ENCODE measurements around the gene ZSWIM7. TPM values are rescaled to one million over a fixed set of nuclear protein-coding genes. Genes with fewer than 3 reads are reported as not detected.
A peak's percentile ranks its signal among the peaks of the same experiment; 100 is the strongest.

ZSWIM7 gene
- polyA plus RNA-seq, 1 experiment, result 22.2 TPM

GRCh38 chr17:15951368-15952047, 48.0 kb downstream of the ZSWIM7 start:
- POLR2A ChIA-PET, result no interaction called here
- DNase-seq (ENCODE audit: low read depth, low spot score), result no peak
- TF ChIP-seq CTCF (IDR thresholded peaks at IDR 0.05; ENCODE audit: low read depth, low read length), result no peak
- Histone ChIP-seq H3K27me3 (ENCODE audit: control insufficient read depth, insufficient read depth, low read length) (no peaks in the 10 kb centered on the region), H3K4me3 (ENCODE audit: low read depth, low read length) (no peak overlapping the region), H3K9me3 (ENCODE audit: control insufficient read depth, insufficient read depth, low read length) (no peaks in the 10 kb centered on the region; the same call in 1 of the 2 replicates), H3K27ac (ENCODE audit: low read depth, low read length) (no peak overlapping the region)
- CTCF ChIA-PET, result no interaction called here

GRCh38 chr17:15947976-15948752, 51.3 kb downstream of the ZSWIM7 start:
- POLR2A ChIA-PET, result no interaction called here
- H3K27ac ChIP-seq (ENCODE audit: low read depth, low read length), result no peak overlapping the region
- H3K4me3 ChIP-seq (ENCODE audit: low read depth, low read length), result no peak overlapping the region
- CTCF ChIA-PET, result interaction anchor here (0.8 kb wide), 1 partner anchor 51 kb away, joined by 3 read pairs; the partner anchor contains the start of gene ZSWIM7
- no peak for DNase-seq (ENCODE audit: low read depth, low spot score)
- TF ChIP-seq CTCF (IDR thresholded peaks at IDR 0.05; ENCODE audit: low read depth, low read length), result no peak
- H3K27me3 ChIP-seq (ENCODE audit: control insufficient read depth, insufficient read depth, low read length), result no peaks in the 10 kb centered on the region
- H3K9me3 ChIP-seq (ENCODE audit: control insufficient read depth, insufficient read depth, low read length), result no peaks in the 10 kb centered on the region; the same call in 1 of the 2 replicates

- peak overlapping the region; percentile 13 for H3K4me3 ChIP-seq (ENCODE audit: low read depth, low read length)
- H3K27me3 ChIP-seq (ENCODE audit: control insufficient read depth, insufficient read depth, low read length), result no peaks in the 10 kb centered on the region
- ChIA-PET POLR2A (no interaction called here), CTCF (no interaction called here)
- no peak for TF ChIP-seq CTCF (IDR thresholded peaks at IDR 0.05; ENCODE audit: low read depth, low read length)
- no peak for DNase-seq (ENCODE audit: low read depth, low spot score)
- peaks cover 6% of the 10 kb centered on the region for H3K9me3 ChIP-seq (ENCODE audit: control insufficient read depth, insufficient read depth, low read length)
- no peak overlapping the region for H3K27ac ChIP-seq (ENCODE audit: low read depth, low read length)
Measured at GRCh38 chr17:15947271-15947670, 52.2 kb downstream of the ZSWIM7 start.

GRCh38 chr17:15946611-15947120, 52.8 kb downstream of the ZSWIM7 start:
- POLR2A ChIA-PET, result no interaction called here
- peaks cover 10% of the 10 kb centered on the region for H3K9me3 ChIP-seq (ENCODE audit: control insufficient read depth, insufficient read depth, low read length)
- CTCF ChIA-PET, result no interaction called here
- H3K27ac ChIP-seq (ENCODE audit: low read depth, low read length), result no peak overlapping the region
- no peak for TF ChIP-seq CTCF (IDR thresholded peaks at IDR 0.05; ENCODE audit: low read depth, low read length)
- DNase-seq (ENCODE audit: low read depth, low spot score), result no peak
- H3K4me3 ChIP-seq (ENCODE audit: low read depth, low read length), result peak overlapping the region; percentile 86
- no peaks in the 10 kb centered on the region for H3K27me3 ChIP-seq (ENCODE audit: control insufficient read depth, insufficient read depth, low read length)

Data from AG04450 (cell line).